Adrenal gland (tissue), 5 donors: ENCODE data around the gene LIPA.

ENCODE experiments used
- CTCF ChIP-seq, 6 experiments: fragments of 450-650 bp in 4 of 6; fragments of 200-600 bp in 2 of 6; sonication (generic) in 1 of 6; IDR thresholded peaks; 1 replicate in 5 of 6; 2 replicates in 1 of 6; pipeline versions ENCODE4 v1.5.1 to v1.8.0; 2016 to 2021; ENCODE audit warnings: antibody characterized with exemption in 6 of 6, mild to moderate bottlenecking in 2 of 6, moderate library complexity in 1 of 6
- POLR2A ChIP-seq, 2 donors: fragments of 450-650 bp; IDR thresholded peaks; one replicate each; pipeline ENCODE4 v1.6.1; 2017; ENCODE audit warnings: antibody characterized with exemption in 2 of 2, mild to moderate bottlenecking in 2 of 2, moderate library complexity in 1 of 2
- donor health status: DM: no; HTN: no; CAD: no.

- TF ChIP-seq CTCF (IDR thresholded peaks at IDR 0.05) (no peak), POLR2A (IDR thresholded peaks at IDR 0.05) (no peak)
These were observed 36.9 kb downstream of the LIPA start for GRCh38 chr10:89214566-89215165.
